ENCODE data around the gene GOSR1.

The GOSR1 gene

GRCh38 chr17:30576326-30576861, 99.2 kb downstream of the GOSR1 start:
- no peak for DNase-seq (ENCODE audit: low spot score)

All from putamen (tissue), 1 donor.